ENCODE results near the gene MRS2.

GRCh38 chr6:24394061-24394779 is 8.5 kb upstream of the MRS2 start:
- TF ChIP-seq, protein P1, sequence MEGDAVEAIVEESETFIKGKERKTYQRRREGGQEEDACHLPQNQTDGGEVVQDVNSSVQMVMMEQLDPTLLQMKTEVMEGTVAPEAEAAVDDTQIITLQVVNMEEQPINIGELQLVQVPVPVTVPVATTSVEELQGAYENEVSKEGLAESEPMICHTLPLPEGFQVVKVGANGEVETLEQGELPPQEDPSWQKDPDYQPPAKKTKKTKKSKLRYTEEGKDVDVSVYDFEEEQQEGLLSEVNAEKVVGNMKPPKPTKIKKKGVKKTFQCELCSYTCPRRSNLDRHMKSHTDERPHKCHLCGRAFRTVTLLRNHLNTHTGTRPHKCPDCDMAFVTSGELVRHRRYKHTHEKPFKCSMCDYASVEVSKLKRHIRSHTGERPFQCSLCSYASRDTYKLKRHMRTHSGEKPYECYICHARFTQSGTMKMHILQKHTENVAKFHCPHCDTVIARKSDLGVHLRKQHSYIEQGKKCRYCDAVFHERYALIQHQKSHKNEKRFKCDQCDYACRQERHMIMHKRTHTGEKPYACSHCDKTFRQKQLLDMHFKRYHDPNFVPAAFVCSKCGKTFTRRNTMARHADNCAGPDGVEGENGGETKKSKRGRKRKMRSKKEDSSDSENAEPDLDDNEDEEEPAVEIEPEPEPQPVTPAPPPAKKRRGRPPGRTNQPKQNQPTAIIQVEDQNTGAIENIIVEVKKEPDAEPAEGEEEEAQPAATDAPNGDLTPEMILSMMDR (conservative IDR thresholded peaks at IDR 0.05; ENCODE audit: low read depth, low read length) = no peak
- TF ChIP-seq EZH2 (IDR thresholded peaks at IDR 0.05; ENCODE audit: low read length, unreplicated experiment) = no peak
- no peak for TF ChIP-seq EZH2phosphoT487 (IDR thresholded peaks at IDR 0.05; ENCODE audit: borderline replicate concordance, low read length)
